ENCODE measurements around the gene GNB1. TPM values are rescaled to one million over a fixed set of nuclear protein-coding genes. Genes with fewer than 3 reads are reported as not detected.

The GNB1 gene
- total RNA-seq, 2 experiments from 2014 or later = 428 to 431 TPM

GRCh38 chr1:1827089-1827848 lies 63.6 kb downstream of the GNB1 start:
- ChIA-PET POLR2A (no interaction called here), CTCF (interaction anchor here (0.5 to 1.0 kb wide), 2 partner anchors 47 to 177 kb away, joined by 3 to 4 read pairs; no protein-coding TSS in a partner anchor)
- no peak overlapping the region for H3K4me3 Mint-ChIP-seq
- no peak overlapping the region for H3K27ac Mint-ChIP-seq
- peaks cover 39% of the 10 kb centered on the region for H3K36me3 Mint-ChIP-seq (ENCODE audit: low read depth)
- H3K9me3 Mint-ChIP-seq = no peaks in the 10 kb centered on the region
- H3K27me3 Mint-ChIP-seq = no peaks in the 10 kb centered on the region
- peaks cover 60% of the 10 kb centered on the region for H3K4me1 Mint-ChIP-seq
- no peak for DNase-seq

DNA sequence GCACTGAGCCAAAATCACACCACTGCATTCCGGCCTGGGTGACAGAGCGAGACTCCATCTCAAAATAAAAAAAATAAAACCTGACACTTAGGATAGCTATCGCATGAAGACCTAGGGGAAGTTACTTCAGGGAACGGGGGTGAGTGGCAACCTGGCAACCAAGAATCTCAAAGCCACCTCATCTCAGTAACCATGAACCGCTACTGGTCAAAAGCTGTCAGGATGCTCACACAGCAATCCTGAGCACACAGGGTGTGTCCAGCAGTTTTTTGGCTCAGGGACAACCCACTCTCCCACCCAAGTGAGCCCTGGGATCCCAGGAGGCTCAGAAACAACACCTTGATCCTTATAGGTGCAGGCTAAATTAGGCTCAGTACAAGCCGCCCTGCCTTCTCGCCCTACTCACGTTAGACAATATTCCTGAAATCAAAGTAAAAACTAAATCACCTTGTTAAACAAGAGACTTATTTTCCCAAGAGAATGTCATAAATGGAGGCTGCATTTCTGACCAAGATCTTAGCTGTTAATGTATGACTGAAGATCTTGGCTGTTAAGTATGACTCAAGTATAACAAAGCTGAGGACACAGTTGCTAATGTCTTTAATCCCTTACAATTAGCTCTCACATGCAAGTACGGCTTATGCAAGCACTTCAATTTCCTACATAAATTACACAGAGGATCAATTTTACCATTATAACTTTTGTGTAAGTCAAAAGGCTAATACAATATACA lies 64.4 kb downstream of the GNB1 start:
- Mint-ChIP-seq H3K27ac (peak overlapping the region; percentile 60), H3K27me3 (no peaks in the 10 kb centered on the region), H3K4me3 (no peak overlapping the region), H3K36me3 (ENCODE audit: low read depth) (peaks cover 37% of the 10 kb centered on the region), H3K4me1 (peaks cover 58% of the 10 kb centered on the region), H3K9me3 (no peaks in the 10 kb centered on the region)
- ChIA-PET POLR2A (no interaction called here), CTCF (interaction anchor here (0.5 to 1.0 kb wide), 2 partner anchors 46 to 176 kb away, joined by 3 to 4 read pairs; no protein-coding TSS in a partner anchor)
- DNase-seq = no peak

DNA sequence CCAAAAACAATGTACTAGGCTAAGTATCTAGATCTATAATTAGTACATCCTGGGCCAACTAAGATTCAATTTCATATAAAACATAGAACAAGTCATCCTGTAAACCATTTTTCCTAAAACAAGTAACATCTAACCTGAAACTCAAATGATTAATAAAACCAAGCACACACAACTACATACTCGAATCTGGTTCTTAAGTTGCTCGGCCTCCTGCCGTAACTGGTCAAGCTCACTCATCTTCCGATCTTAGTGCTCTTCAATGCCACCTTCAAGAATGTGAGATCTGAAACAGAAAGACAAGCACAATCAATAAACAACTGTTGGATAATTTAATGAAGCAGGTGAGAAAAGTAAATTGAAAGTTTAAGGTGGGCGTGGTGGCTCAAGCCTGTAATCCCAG lies 65.7 kb downstream of the GNB1 start:
- Mint-ChIP-seq H3K4me3 (no peak overlapping the region), H3K27me3 (no peaks in the 10 kb centered on the region), H3K4me1 (peaks cover 58% of the 10 kb centered on the region), H3K36me3 (ENCODE audit: low read depth) (peaks cover 44% of the 10 kb centered on the region), H3K9me3 (no peaks in the 10 kb centered on the region), H3K27ac (peak overlapping the region; percentile 71)
- CTCF ChIA-PET = no interaction called here
- no peak for DNase-seq
- POLR2A ChIA-PET = no interaction called here

DNA sequence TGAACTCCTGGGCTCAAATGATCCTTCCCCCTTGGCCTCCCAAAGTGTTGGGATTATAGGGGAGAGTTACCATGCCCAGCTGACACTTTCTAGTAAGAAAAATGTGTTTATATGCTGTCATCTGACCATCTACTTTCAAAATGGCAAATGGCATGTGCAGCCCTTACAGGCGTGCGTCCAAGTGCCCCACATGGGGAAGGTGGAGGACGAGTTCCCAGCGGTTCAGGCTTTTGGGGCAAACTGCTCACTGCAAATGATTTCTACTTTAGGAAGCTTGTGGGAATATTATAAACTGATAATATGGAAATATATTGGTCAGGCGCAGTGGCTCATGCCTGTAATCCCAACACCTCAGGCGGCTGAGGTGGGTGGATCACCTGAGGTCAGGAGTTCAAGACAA lies 71.1 kb downstream of the GNB1 start:
- Mint-ChIP-seq H3K36me3 (ENCODE audit: low read depth) (peaks cover 53% of the 10 kb centered on the region), H3K4me3 (no peak overlapping the region), H3K9me3 (no peaks in the 10 kb centered on the region), H3K4me1 (peaks cover 19% of the 10 kb centered on the region), H3K27me3 (no peaks in the 10 kb centered on the region), H3K27ac (no peak overlapping the region)
- CTCF ChIA-PET = no interaction called here
- DNase-seq = no peak
- POLR2A ChIA-PET = no interaction called here

GRCh38 chr1:1817221-1817620 lies 73.7 kb downstream of the GNB1 start:
- POLR2A ChIA-PET = no interaction called here
- Mint-ChIP-seq H3K27ac (peak overlapping the region; percentile 15), H3K4me1 (peaks cover 2% of the 10 kb centered on the region), H3K4me3 (no peak overlapping the region), H3K9me3 (no peaks in the 10 kb centered on the region), H3K27me3 (no peaks in the 10 kb centered on the region), H3K36me3 (ENCODE audit: low read depth) (peaks cover 58% of the 10 kb centered on the region)
- CTCF ChIA-PET = no interaction called here
- DNase-seq = no peak

DNA sequence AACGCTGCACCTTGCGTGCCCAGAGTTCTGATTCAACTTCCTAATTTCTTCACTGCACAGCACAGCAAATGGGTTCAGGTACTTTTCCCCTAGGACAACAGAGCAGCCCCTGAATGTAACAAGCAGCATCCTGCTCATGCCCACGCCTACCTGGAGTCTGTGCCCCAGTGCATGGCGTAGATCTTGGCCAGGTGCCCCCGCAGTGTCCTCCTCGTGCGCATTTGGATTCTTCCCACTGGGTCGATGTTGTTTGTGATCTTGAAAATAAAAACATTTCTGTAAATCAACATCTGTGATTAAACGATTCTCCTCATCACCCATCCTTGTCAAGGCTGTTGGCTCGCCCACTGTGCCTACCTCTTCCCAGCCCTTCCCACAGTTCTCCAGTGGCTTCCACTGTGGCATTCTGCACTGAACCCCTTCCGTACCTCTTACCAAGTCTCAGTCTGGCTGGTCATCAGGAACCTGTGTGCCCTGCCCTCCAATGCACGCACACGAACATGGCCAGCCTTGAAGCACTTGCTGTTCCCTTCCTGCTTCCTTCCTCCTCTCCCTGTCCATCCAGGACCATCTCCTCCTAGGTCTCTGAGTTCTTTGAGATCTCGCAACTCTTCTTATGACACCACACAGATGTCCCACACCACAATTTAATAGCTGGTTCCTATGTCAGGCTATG lies 75.1 kb downstream of the GNB1 start:
- POLR2A ChIA-PET = no interaction called here
- Mint-ChIP-seq H3K4me3 (no peak overlapping the region), H3K4me1 (no peaks in the 10 kb centered on the region), H3K36me3 (ENCODE audit: low read depth) (peaks cover 56% of the 10 kb centered on the region), H3K27me3 (no peaks in the 10 kb centered on the region), H3K27ac (no peak overlapping the region), H3K9me3 (no peaks in the 10 kb centered on the region)
- DNase-seq = no peak
- CTCF ChIA-PET = no interaction called here

- ChIA-PET POLR2A (interaction anchor here (0.6 to 1.4 kb wide), 4 partner anchors 9 to 99 kb away, joined by 3 to 5 read pairs (median 3); no protein-coding TSS in a partner anchor), CTCF (interaction anchor here (1.4 to 1.5 kb wide), 2 partner anchors 60 to 96 kb away, joined by 3 to 4 read pairs; no protein-coding TSS in a partner anchor)
- Mint-ChIP-seq H3K4me3 (no peak overlapping the region), H3K4me1 (no peaks in the 10 kb centered on the region), H3K9me3 (no peaks in the 10 kb centered on the region), H3K27ac (no peak overlapping the region), H3K27me3 (no peaks in the 10 kb centered on the region), H3K36me3 (ENCODE audit: low read depth) (peaks cover 40% of the 10 kb centered on the region)
- no peak for DNase-seq
Observed at GRCh38 chr1:1809489-1809888, 81.4 kb downstream of the GNB1 start.

GRCh38 chr1:1808206-1808605 lies 82.7 kb downstream of the GNB1 start:
- Mint-ChIP-seq H3K27me3 (no peaks in the 10 kb centered on the region), H3K36me3 (ENCODE audit: low read depth) (peaks cover 40% of the 10 kb centered on the region), H3K9me3 (no peaks in the 10 kb centered on the region), H3K27ac (no peak overlapping the region), H3K4me3 (no peak overlapping the region), H3K4me1 (peaks cover 3% of the 10 kb centered on the region)
- ChIA-PET CTCF (interaction anchor here (0.5 to 1.4 kb wide), 4 partner anchors 15 to 189 kb away, joined by 3 read pairs; no protein-coding TSS in a partner anchor), POLR2A (interaction anchor here (1.1 kb wide), 1 partner anchor 15 kb away, joined by 3 read pairs; no protein-coding TSS in a partner anchor)
- no peak for DNase-seq

- no peak for DNase-seq
- H3K27me3 Mint-ChIP-seq = no peaks in the 10 kb centered on the region
- POLR2A ChIA-PET = interaction anchor here (0.7 kb wide), 1 partner anchor 29 kb away, joined by 3 read pairs; no protein-coding TSS in a partner anchor
- H3K27ac Mint-ChIP-seq = no peak overlapping the region
- no peaks in the 10 kb centered on the region for H3K9me3 Mint-ChIP-seq
- CTCF ChIA-PET = interaction anchor here (0.7 to 1.5 kb wide), 2 partner anchors 17 to 93 kb away, joined by 3 to 7 read pairs; no protein-coding TSS in a partner anchor
- H3K36me3 Mint-ChIP-seq (ENCODE audit: low read depth) = peaks cover 39% of the 10 kb centered on the region
- H3K4me3 Mint-ChIP-seq = no peak overlapping the region
- H3K4me1 Mint-ChIP-seq = peaks cover 5% of the 10 kb centered on the region
Observed at GRCh38 chr1:1806890-1807289, 84.0 kb downstream of the GNB1 start.

GRCh38 chr1:1804301-1804700 lies 86.6 kb downstream of the GNB1 start:
- CTCF ChIA-PET = no interaction called here
- DNase-seq = no peak

DNA sequence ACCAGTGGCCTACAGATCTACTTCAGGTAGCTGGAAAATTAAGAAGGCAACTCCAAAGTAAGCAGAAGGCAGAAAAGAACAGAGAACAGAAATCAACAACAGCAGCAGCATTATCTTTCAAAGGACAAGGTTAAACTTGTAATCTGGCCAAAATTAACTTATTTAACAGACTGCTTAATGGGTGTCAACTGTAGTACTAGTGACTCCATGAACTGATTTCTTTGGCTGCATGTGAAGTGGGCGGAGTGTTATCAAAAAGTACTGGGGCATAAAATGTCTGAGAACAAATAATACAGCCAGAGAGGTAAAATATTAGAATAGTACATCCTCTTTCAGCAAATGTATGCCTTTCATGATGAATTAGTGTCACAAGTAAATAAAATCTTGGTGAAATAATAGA lies 88.0 kb downstream of the GNB1 start:
- H3K4me3 Mint-ChIP-seq = no peak overlapping the region
- ChIA-PET CTCF (no interaction called here), POLR2A (no interaction called here)
- H3K4me1 Mint-ChIP-seq = peaks cover 14% of the 10 kb centered on the region
- H3K36me3 Mint-ChIP-seq (ENCODE audit: low read depth) = peaks cover 58% of the 10 kb centered on the region
- no peak overlapping the region for H3K27ac Mint-ChIP-seq
- no peaks in the 10 kb centered on the region for H3K27me3 Mint-ChIP-seq
- DNase-seq = no peak
- no peaks in the 10 kb centered on the region for H3K9me3 Mint-ChIP-seq

More at GRCh38 chr1:1804301-1804700, 86.6 kb downstream of the GNB1 start:
- peaks cover 54% of the 10 kb centered on the region for H3K36me3 Mint-ChIP-seq (ENCODE audit: low read depth)
- H3K4me1 Mint-ChIP-seq = peaks cover 14% of the 10 kb centered on the region
- H3K9me3 Mint-ChIP-seq = no peaks in the 10 kb centered on the region
- POLR2A ChIA-PET = interaction anchor here (1.1 kb wide), 1 partner anchor 20 kb away, joined by 3 read pairs; no protein-coding TSS in a partner anchor
- no peak overlapping the region for H3K4me3 Mint-ChIP-seq
- no peak overlapping the region for H3K27ac Mint-ChIP-seq
- no peaks in the 10 kb centered on the region for H3K27me3 Mint-ChIP-seq

DNA sequence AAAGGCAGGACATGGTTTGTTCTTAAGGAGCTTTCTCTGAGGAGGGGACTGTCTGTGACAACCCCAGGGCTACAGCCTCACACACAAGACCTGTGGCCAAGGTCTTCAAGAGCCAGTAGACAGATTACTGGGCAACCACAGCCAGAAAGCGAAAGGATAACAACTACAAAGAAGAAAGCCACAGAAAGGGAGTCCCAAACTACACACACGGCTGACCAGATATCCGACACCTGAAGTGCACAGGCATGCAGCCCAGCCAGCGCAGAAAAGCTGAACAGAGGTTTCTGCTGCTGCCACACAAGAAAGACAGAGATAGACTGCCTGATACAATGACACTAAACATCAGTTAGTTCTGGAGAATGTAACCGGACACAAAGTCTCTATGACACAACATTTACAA lies 91.2 kb downstream of the GNB1 start:
- Mint-ChIP-seq H3K4me3 (no peak overlapping the region), H3K27me3 (no peaks in the 10 kb centered on the region), H3K36me3 (ENCODE audit: low read depth) (peaks cover 65% of the 10 kb centered on the region), H3K27ac (peak overlapping the region; percentile 38), H3K4me1 (peaks cover 14% of the 10 kb centered on the region), H3K9me3 (no peaks in the 10 kb centered on the region)
- DNase-seq = no peak
- POLR2A ChIA-PET = interaction anchor here (1.2 kb wide), 1 partner anchor 10 kb away, joined by 3 read pairs; no protein-coding TSS in a partner anchor
- CTCF ChIA-PET = interaction anchor here (1.2 kb wide), 1 partner anchor 106 kb away, joined by 3 read pairs; no protein-coding TSS in a partner anchor

Data from activated CD4-positive, alpha-beta memory T cell treated with anti-CD3 and anti-CD28 coated beads, Interleukin-2, amount 10 ng/mL, durations not matched to agents 7 days and 5 days (primary cell).